ENCODE results near the gene NAPG.

DNA sequence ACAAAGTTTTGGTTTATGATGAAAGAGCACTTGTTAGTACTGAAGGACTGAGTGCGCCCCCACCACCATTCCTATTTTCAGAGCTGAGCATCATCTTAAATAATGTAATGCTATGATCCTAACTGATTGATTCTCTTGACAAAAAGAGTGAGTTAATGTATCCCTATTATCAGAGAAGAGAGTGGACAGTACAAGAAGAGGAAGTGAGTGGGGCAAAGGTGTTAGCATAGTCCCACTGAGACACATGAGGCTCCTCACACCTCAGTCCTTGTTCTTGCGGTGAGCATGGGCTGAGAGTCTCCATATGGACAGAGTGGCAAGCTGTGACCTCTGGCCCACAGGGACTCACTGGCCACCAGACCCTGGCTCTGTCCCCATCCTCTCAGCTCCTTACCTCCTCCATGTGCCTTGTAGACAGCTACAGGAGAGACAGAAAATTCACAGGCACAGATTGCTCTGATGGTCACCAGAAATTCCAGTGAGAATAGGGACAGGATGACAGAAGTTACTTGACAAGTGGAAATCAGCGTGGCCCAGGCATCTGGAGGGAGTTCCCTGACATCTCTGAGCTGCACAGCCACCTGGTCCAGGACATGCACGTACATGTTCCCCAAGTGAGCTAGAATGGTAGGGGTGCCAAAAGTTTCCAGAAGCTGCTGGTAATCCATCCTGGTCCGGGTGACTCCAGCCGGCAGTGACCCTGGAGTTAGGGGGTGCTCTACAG is 32.6 kb downstream of the NAPG start:
- TF ChIP-seq, protein P1, sequence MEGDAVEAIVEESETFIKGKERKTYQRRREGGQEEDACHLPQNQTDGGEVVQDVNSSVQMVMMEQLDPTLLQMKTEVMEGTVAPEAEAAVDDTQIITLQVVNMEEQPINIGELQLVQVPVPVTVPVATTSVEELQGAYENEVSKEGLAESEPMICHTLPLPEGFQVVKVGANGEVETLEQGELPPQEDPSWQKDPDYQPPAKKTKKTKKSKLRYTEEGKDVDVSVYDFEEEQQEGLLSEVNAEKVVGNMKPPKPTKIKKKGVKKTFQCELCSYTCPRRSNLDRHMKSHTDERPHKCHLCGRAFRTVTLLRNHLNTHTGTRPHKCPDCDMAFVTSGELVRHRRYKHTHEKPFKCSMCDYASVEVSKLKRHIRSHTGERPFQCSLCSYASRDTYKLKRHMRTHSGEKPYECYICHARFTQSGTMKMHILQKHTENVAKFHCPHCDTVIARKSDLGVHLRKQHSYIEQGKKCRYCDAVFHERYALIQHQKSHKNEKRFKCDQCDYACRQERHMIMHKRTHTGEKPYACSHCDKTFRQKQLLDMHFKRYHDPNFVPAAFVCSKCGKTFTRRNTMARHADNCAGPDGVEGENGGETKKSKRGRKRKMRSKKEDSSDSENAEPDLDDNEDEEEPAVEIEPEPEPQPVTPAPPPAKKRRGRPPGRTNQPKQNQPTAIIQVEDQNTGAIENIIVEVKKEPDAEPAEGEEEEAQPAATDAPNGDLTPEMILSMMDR (conservative IDR thresholded peaks at IDR 0.05 in 1 of 2, IDR thresholded peaks at IDR 0.05 in 1 of 2; ENCODE audit: extremely low read depth in 1 of 2, insufficient read depth in 1 of 2, low read depth in 1 of 2, low read length in 2 of 2), result no peak
- no peak for TF ChIP-seq EZH2 (IDR thresholded peaks at IDR 0.05; ENCODE audit: borderline replicate concordance, low read length)
